Loucy (cell line): ENCODE results near the gene HIC1.

ENCODE experiments used
- EZH2phosphoT487 ChIP-seq: fragments of 200-600 bp; IDR thresholded peaks from 2 replicates; pipeline ENCODE4 v1.6.1; 2018; ENCODE audit warnings: antibody characterized with exemption, mild to moderate bottlenecking, moderate library complexity, borderline replicate concordance
- TF ChIP-seq, protein P1 (sequence below): fragments of 200-600 bp; sonication (generic); conservative IDR thresholded peaks from 2 replicates; pipeline ENCODE4 v1.5.1; 2014; ENCODE audit warnings: mild to moderate bottlenecking, antibody characterized with exemption, low read length

DNA sequence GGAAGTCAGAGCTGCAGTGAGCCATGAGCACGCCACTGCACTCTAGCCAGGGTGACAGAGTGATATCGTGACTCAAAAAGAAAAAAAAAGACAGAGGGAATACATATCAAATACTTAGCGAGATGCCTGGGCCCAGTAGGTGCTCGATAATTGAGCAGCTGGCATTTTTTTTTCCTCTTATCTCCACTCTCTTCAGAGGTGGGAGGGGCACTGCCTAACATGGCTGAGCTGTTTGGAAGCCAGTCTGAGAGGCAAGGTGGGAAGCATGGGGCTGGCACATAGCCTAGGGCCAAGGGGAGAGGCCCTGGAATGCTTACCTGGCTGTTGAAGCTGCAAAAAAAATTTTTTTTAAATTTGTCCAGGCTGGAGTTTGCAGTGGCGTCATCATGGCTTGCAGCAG, 38.4 kb downstream of the HIC1 start:
- TF ChIP-seq, protein P1, sequence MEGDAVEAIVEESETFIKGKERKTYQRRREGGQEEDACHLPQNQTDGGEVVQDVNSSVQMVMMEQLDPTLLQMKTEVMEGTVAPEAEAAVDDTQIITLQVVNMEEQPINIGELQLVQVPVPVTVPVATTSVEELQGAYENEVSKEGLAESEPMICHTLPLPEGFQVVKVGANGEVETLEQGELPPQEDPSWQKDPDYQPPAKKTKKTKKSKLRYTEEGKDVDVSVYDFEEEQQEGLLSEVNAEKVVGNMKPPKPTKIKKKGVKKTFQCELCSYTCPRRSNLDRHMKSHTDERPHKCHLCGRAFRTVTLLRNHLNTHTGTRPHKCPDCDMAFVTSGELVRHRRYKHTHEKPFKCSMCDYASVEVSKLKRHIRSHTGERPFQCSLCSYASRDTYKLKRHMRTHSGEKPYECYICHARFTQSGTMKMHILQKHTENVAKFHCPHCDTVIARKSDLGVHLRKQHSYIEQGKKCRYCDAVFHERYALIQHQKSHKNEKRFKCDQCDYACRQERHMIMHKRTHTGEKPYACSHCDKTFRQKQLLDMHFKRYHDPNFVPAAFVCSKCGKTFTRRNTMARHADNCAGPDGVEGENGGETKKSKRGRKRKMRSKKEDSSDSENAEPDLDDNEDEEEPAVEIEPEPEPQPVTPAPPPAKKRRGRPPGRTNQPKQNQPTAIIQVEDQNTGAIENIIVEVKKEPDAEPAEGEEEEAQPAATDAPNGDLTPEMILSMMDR = no peak
- no peak for TF ChIP-seq EZH2phosphoT487
